Ovary (tissue), 3 donors: ENCODE data around the gene MRLN.

Experiments
- CTCF ChIP-seq, 3 donors: fragments of 450-650 bp in 2 of 3; fragments of 200-600 bp in 1 of 3; IDR thresholded peaks; one replicate each; pipeline versions ENCODE4 v1.5.1 to v1.8.0; 2016 to 2022; ENCODE audit warnings: antibody characterized with exemption in 3 of 3, mild to moderate bottlenecking in 1 of 3
- EP300 ChIP-seq: sonication (generic); formaldehyde crosslinking; IDR thresholded peaks from one replicate; pipeline ENCODE4 v1.6.1; 2017; ENCODE audit warnings: antibody characterized with exemption
- POLR2A ChIP-seq: fragments of 450-650 bp; IDR thresholded peaks from one replicate; pipeline ENCODE4 v1.6.1; 2017; ENCODE audit warnings: antibody characterized with exemption, mild to moderate bottlenecking, moderate library complexity
- donor health status: DM: no; HTN: no; CAD: no.

- TF ChIP-seq CTCF (IDR thresholded peaks at IDR 0.05) (no peak), POLR2A (no peak), EP300 (no peak)
Observed at GRCh38 chr10:59704630-59705029, 48.6 kb downstream of the MRLN start.
